HG03460 (cell line): ENCODE results near the gene SIAE.
A peak's percentile ranks its signal among the peaks of the same experiment; 100 is the strongest.

Source experiments
- ATAC-seq: cut with Tn5 transposase; IDR thresholded peaks from one replicate; pipeline ENCODE4 v1.9.1; 2021; ENCODE audit not compliant: unreplicated experiment

Gene SIAE, protein sequence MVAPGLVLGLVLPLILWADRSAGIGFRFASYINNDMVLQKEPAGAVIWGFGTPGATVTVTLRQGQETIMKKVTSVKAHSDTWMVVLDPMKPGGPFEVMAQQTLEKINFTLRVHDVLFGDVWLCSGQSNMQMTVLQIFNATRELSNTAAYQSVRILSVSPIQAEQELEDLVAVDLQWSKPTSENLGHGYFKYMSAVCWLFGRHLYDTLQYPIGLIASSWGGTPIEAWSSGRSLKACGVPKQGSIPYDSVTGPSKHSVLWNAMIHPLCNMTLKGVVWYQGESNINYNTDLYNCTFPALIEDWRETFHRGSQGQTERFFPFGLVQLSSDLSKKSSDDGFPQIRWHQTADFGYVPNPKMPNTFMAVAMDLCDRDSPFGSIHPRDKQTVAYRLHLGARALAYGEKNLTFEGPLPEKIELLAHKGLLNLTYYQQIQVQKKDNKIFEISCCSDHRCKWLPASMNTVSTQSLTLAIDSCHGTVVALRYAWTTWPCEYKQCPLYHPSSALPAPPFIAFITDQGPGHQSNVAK

DNA sequence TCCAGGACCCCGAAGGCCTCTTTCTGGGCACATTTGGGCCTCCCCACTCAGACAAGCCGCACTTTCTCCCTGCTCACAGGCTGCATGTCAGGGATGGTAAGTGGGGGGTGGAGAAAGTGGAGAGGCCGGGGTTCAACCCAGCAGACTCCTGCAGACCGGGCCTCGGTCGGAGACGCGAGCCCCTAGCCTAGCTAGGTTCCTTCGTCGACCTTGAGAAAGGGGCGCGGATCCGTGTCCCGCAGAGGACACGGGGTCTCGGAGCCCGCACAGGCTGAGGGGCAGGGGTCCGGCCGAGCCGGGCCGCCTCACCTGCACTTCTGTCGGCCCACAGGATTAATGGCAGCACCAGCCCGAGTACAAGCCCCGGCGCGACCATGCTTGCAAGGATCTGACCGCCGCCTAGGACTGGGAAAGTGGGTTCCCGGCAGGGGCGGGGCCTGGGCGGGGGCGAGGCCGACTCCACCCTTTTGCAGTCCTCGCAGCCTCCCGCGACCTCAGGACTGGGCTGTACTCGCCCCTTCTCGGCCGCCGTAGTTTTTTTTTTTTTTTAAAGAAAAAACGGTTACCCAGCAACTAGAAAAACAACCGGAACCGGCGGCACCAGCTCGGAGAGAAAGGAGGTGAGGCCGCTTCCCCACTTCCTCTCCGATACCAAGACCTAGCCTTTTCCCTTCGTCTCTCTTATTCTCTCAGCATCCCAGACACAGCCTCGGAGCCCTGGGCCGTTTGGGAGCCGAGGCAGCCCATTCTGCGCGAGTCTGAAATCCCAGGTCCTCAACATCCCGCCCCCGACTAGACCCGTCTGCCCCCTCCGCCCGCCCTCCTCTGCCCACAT lies at the start of gene SIAE, which contains the start of gene SPA17:
Gene SIAE (minus strand): TSS at position 407 of the 835 bp plus-strand sequence. CDS start 31 bp downstream, at position 376.
Gene SPA17 (plus strand): TSS at position 572 of the 835 bp plus-strand sequence. CDS start 1,361 bp downstream, outside the sequence.
- ATAC-seq = peak; percentile 87

DNA sequence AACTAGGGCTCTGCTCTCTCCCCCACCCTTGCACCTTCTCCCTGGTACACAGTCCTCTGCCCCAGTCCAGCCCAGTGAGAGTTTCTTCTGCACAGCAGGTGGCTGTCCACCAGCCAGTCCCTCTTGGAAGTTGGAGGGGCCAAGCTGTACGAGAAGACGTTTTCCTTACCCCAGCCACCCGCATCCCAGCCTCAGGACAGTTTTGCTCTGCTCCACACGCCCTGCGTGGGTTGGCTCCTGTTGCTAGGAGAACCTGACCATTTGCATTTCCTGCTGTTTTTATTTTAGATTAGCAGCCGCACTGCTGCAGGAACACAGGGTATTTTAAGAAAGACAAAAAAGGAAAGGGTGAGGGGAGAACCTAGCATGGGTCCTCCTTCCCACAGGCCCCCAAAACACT lies 48.6 kb upstream of the SIAE start:
- no peak for ATAC-seq

DNA sequence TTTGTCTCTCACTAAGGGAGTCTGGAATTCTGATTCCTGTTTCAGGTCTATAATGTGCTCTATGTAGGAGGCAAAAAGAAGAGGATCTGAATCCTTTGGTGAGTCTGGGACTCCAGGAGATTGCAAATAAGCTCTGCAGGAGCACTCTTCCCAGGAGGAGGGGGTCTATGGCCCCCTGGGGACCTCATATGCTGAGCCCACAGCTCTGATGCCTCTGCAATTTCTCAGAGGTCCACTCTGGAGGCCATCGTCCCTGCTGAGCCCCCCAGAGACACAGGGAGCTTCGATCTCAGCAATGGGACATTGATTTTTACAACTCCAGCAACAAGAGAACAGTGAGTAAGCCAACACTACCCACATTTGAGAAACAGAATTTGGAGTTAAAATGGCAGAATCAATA lies 46.0 kb upstream of the SIAE start:
- no peak for ATAC-seq

DNA sequence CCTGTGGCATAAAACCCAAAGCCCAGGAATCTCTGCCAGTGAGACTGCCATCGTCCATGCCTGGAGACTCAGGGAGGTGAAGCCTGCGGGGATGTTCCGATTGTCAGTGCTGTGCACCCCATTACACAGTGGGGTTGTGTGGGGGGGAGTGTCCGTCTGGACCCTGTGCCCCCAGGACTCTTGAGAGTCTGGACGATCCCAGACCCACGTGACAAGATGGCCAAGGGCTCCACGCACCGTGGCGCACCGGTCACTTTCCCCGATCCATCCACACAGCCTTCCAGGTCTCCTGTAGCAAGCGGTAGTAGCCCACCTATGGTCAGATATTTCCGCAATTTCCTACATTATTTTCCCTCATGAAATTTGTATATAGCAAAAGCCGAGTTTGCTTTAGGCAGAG lies 45.3 kb upstream of the SIAE start:
- no peak for ATAC-seq

DNA sequence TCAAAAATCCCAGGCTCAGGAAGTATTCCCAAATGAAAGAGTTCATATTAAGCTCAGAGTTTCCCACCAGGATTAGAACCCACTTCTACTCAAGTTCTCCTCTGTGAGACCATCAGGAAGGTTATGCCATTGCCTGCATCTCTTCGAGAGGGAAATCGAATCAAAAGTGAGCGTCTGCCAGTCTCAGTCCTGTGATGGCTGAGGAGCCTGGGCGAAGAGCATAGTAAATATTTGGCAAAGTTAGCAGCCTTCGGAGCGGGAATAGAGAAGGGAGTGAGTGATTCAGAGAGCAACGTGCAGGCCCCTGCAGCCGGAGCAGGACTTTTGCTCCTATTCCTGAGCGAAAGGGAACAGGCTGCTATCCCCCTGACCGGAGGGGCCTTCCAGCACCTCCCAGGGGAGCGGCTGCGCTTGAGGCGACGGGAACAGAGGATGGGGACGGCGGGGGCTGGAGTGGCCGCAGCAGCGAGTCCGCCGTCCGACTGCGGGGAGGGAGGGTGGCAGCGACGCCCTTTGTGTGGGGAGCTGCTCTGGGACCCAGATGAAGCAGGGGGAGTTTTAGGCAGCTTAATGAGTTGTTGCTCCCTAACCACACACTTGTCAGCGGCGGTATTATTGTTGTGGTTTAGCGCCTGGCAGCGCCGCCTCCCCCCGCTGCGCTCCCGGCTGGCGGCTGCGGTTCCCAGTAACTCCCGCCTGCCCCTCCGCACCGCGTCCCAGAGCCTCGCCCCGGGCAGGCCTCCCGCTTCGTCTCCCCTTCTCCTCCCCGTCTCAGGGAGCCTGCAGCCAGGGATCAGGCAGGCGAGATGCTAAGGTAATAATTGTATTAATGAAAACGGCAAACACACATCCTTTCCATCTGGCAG lies 44.5 kb upstream of the SIAE start:
- ATAC-seq = no peak

DNA sequence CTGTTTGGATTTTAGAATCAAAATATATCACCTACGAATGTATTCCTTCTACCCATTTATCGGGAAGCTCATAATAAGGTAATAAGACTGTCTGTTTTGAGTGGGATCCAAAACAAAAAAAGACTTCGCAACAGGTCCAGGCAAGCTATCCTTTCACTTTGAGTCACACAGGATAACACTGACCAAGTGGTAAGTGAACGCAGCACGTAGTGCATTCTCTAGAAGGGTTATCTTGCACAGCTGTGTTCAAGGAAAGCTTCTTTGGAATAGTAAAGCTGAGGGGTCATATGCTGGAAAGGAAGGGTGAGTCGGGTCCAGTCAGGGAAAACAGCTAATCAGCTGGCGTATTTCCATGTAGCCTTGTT lies 43.9 kb upstream of the SIAE start:
- ATAC-seq = peak; percentile 64

DNA sequence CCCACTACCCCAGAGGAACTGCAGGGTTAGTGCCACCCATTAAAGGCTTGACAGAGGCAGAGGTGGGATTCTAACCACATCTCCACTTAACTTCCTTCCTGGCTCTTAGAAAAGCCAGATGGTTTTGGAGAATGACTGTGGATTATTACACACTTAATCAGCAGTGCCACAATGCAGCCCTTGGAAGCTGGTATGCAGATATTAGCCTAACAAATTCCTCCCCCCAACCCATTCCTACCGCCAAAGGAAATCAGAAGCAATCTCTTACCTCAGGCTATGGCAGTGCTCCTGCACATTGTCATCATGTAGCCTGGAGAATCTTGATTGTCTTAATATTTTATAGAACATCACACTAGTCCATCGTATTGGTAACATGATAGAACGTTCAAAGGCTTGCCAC lies 43.1 kb upstream of the SIAE start:
- ATAC-seq = no peak

DNA sequence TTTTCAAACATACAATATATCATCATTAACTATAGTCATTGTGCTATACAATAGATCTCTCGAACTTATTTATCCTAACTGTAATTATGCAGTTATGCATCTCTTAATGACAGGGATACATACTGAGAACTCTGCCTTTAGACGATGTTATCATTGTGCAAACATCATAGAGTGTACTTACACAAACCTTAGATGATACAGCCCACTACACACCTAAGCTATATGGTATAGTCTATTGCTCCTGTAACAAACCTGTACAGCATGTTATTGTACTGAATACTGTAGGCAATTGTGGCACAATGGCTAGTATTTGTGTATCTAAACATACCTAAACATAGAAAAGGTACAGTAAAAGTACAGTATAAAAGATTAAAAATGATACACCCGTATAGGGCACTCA lies 38.9 kb upstream of the SIAE start:
- ATAC-seq = no peak

DNA sequence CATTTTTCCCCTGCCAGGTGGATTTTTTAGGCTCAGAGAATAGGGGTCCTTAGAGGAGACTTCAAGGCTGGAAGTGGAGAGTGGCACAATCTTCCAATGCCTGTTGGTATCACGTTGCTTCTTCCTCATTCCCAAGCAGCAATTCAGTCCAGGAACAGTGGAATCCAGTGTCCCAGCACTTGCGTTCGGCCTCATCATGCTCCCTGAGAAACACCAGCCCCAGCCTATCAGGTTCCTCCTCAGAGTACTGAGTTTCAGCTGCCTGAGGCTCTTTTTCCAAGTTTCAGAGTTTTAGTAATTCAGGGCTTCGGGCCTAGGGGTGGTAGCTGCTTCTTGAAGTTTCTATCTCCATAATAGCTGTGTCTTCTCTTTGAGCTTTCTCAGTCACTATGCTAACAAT lies 34.3 kb upstream of the SIAE start:
- no peak for ATAC-seq

DNA sequence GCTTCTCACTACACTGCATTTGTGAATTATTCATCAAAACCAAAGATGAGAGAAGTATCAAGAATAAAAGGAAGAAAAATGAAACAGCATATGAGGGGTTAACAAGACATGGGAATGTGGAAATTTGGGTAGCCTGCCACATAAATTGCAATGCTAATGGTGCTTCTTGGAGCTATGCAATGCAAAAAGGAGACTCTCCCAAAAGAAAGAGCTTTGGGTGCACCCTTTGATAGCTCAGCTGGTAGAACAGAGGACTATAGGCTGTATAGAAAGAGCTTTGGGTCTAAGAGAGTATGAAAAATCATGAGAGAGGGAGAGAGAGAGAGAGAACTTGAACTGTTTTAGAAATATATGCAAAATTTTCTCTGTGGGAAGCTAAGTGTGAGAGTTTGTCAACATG lies 26.5 kb upstream of the SIAE start:
- no peak for ATAC-seq

DNA sequence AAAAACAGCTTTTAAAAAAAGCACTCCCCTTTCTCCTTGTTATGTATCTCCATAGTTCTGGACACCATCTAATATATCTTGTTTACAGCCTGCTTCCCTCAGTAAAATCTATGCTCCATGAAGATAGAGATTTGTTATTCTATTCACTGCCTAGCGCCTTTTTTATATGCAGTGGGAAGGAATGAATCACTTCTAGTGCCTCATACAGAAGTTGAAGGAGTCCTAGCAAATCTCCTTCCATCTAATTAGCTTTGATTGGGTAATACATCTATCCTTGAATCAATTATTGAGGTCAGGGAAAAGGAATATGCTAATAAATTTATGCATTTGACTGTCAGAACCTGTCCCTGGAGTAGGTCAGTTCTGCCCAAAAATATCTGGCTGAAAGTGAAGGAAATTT lies 26.0 kb upstream of the SIAE start:
- ATAC-seq = no peak

DNA sequence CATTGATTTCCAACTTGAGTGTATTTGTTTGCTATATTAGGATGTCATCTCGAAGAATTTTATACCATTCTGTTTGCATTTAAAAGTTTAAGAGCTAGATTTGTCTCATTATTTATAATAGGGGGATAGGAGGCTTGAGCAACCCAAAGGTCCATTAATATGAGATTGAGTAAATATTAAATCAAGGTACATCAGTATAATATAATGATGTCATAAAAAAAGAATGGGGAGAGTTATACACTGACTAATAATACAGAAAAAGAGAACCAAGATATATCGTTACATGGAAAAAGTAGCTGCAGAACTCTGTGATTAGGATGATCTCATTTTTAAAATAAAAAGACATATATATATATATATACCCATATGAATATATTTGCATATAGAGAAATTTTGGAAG lies 19.6 kb upstream of the SIAE start:
- no peak for ATAC-seq

DNA sequence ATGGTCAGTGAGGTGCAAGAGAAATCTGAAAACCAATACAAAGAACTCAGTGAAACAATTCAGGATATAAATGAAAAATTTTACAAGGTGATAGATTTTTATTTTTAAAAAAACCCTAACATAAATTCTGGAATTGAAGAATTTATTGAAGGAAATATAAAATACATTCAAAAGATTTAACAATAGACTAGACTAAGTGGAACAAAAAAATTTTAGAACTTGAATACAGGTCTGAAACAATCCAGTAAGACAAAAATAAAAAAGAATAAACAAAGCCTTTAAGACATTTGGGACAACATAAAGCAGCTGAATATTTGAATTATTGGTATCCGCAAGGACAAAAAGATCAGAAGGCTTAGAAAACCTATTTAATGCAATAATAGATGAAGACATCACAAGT lies 8.9 kb upstream of the SIAE start:
- ATAC-seq = no peak

DNA sequence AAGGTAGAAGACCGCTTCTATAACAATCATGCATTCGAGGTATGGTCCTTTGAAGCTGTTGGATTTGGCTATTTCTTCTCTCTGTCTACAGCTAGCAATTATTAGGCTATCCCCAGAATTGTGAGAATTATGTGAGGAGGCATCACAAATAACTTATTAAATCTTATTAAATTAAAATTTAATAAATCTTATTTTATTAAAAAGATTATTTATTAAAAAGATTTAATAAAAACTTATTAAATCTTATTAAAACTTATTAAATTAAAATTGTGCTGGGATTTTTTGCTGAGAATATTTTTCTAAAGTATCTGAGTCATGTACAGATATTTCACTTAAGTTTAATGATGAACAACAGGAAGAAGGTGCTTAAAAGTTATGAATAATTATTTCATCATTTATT lies 7.9 kb upstream of the SIAE start:
- ATAC-seq = no peak

DNA sequence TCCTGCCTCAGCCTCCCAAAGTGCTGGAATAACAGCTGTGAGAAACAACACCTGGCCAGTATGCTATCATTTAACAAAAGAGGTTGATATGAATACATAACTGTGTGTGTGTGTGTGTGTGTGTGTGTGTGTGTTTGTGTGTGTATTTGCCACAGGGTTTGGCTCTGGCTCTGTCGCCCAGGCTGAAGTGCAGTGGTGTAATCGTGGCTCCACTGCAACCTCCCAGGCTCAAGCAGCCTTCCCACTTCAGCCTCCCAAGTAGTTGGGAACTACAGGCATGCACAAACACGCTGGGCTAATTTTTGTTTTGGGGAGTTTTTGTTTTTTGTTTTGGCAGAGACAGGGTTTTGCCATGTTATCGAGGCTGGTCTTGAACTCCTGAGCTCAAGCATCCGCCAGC lies 4.9 kb upstream of the SIAE start:
- ATAC-seq = no peak

DNA sequence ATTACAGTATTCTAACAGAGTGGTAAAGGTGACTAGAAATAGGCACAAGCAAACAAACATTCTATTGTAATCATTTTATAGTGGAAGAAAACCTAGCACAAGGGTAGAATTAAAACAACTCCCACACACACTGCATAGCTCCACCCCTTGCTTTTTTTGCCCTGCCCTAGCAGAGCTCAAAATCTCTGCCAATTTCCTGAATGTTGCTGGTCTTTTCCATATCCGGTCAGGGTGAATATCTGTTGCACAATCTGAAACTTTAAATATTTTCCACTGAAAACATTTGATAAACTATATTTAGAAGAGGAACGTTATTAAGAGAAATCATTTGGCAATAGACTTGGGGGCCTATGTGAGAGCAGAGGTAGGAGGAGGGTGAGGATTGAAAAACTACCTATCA lies 2.8 kb upstream of the SIAE start:
- no peak for ATAC-seq

DNA sequence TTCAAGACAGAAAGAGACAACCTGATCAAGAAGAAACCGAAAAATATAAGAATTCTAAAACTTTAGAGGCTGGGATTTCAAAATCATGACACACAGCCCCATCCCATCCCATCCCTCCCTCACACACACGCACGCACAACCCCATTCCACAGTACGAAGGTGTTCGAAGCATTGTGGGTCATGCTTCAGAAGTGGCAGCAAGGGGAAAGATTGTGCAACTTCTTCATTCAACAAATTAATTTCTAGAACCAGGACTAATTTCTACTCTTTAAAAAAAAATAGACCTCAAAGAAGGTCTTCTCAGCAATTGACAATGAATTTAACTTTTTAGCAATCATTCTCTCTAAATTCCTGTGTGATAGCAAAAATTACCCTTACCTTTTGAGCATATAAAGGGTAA lies 1.0 kb upstream of the SIAE start:
- no peak for ATAC-seq

DNA sequence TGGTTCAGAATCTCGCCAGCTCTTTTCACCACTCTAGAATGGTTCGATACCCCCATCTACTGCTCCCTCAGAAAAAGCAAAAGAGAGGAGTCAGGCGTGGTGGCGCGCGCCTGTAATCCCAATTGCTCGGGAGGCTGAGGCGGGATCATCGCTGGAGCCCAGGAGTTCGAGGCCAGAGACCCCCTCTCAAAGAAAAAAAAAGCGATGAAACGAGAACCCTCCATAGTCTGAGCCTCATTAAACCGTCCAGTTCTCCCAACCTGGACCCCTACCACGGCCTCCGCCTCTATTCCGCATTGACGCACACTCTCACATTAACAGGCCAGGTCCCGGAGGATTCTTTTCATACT lies 604 bp upstream of the SIAE start:
- ATAC-seq = no peak

DNA sequence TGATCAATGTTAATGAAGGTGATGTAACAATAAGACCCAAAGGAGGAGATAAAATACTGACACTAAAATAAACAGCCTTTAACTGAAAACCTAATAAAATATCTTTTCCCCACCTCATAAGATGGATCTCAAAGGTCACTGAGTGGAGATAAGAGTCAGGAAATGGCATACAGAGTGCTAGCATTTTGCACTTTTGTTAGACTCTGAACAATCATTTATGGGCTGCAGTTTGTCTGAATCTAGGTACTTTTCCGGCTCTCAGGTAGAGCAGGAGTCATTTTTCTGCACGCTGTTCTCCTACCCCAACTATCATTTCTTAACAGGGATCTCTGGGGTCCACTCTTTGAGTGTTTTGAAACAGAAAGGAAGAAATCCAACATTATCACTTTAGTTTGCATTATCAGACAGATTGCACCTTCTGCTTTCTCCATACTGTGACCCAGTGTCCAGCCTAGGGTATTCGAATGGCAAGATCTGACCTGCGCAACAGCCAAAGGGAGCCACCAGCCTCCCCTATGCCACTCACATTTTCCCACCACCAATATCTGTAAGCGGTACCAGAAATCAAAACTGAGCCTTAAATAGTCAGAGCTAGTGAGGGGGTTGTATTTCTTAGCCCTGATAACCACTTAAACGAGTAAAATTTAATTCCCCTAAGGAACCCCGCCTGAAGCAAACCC lies 863 bp downstream of the SIAE start:
- peak; percentile 5 for ATAC-seq

DNA sequence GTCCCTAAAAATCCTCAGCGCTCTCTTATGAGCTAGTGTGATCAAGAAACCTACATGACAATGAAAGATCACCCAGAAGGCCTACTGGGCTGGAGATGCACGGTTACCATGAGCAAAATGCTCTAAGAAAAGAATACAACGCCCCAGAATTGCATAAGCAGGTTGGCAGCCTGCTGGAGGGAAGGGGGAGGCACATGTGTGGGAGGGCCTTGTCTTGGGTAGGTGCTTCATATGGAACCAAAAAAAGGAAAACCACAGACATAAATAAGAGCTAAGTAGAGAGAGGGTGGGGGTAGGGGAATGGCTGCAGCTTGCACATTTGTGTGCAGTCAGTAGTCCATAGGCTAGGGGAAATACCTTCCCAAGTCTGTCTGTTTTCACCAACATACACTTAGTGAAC lies 2.8 kb downstream of the SIAE start:
- ATAC-seq = no peak

DNA sequence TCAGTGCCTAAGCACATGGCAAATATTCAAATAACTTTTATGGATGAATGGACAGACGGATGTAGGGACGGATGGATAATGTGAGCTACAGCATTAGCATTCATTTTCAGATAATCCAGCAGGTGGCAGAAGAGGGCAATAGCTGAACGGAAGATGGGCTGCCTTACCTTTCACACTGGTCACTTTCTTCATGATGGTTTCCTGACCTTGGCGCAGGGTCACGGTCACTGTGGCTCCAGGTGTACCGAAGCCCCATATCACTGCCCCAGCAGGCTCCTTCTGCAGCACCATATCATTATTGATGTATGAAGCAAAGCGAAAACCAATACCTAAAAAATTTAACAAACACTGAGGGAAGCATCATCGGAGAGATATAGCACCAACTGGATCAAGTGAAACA lies 4.3 kb downstream of the SIAE start:
- no peak for ATAC-seq
